ENCODE results near the gene NEDD4.
A peak's percentile ranks its signal among the peaks of the same experiment; 100 is the strongest.
"Not testable (repeated sequence)": the region's sequence is repeated elsewhere in the genome, so short reads cannot be mapped to it uniquely, and the experiment has no call there.

The NEDD4 gene

GRCh38 chr15:55824857-55825613 is 168.4 kb downstream of the NEDD4 start:
- no peak for DNase-seq (ENCODE audit: low read depth)

DNA sequence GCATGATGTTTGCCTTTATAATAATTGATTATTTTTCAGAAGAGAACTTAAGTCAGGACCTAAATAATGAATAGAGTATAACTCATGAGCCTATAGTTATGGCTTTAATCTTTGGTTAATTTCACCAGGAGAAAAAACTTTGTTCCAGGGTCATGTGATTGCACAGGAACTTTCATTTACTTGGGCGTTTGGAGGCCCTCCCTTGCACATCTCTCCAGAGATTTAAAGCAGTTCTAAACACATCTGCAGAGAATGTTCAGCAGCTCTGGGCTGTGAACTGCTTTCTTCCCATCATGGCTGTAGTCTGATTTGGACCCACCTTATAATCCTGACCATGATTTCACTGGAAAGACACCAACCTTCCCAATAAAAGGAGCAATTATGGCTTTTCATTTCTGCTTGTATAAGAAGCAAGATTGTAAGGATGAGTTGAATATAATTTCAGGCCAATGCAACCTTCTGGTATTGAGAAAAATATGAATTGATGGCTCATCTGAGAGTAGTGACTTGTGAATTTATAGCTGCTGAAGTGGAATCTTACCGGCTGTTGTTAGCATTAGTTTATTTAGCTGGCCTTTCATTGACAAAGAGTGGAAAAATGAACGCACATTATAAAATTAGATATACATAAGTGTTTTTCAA is 169.6 kb downstream of the NEDD4 start:
- DNase-seq (ENCODE audit: low read depth), result no peak

GRCh38 chr15:55823191-55823670 is 170.2 kb downstream of the NEDD4 start:
- no peak for DNase-seq (ENCODE audit: low read depth)

- DNase-seq (ENCODE audit: low read depth), result not testable (repeated sequence)
Observed at GRCh38 chr15:55821740-55822139, 171.7 kb downstream of the NEDD4 start.

DNA sequence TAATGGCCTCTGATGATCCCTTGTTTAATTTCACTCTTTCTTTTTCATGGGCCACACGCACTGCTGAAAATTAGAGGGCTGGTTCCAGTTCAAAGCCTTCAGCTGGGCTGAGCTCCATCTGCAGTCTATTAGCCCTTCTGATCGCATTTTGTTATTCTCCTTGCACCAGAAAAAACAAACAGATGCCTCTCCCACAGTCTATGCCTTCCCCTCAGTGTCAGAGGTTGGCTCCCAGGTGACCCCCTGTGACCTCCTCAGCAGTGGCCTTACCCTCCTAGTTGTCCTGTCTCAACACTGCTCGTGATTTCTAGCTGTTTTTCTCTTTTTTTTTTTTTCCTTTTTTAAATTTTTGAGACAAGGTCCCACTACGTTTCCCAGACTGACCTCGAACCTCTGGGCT is 173.4 kb downstream of the NEDD4 start:
- DNase-seq (ENCODE audit: low read depth), result no peak

DNA sequence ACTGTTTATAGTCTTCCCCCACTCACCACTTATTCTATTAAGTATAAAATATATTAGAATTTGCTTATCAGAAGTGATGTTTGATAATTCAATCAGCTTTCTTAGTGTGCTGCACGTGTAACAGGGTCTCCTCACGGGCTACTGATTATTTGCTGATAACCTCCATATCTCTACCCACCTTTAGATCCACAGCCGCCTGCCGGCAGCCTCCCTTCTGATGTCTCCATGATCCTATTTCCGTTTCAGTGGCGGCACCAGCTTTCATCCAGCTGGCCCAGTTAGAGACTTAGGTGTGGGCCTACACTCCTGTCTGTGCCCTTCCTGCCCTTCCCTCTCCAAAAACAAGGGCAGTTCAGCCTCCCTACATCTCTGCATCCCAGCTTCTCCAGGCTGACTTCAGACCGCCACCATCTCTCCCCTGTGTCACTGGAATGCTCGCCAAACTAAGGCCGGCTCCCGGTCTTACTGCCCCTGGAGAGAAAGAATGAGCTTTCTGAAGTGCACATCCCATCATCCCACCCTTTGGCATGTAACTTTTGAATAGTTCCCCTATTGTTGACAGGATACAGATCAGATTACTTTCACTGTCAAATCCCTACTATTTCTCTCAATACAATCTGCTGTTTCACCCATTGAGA is 173.9 kb downstream of the NEDD4 start:
- DNase-seq (ENCODE audit: low read depth), result no peak

DNA sequence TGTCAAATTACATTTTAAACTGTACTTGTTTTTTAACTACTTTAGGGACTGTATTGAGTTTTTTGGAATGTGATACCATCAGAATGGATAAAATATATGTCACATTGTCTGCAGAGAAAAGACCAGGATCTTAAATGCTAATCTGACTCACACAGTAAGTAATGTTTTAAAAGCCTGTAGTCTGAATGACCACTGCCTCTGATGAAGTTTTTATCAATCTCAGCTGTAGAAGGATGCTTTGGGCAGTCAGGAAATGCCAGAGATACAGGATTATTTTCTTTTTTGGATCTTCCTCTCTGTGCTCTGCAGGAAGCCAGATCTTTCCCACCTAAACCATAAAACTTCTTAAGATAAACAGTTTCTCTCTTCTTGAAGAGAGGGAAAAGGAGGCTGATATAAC is 177.4 kb downstream of the NEDD4 start:
- no peak for DNase-seq (ENCODE audit: low read depth)

GRCh38 chr15:55802600-55803376 is 190.6 kb downstream of the NEDD4 start:
- no peak for DNase-seq (ENCODE audit: low read depth)

DNA sequence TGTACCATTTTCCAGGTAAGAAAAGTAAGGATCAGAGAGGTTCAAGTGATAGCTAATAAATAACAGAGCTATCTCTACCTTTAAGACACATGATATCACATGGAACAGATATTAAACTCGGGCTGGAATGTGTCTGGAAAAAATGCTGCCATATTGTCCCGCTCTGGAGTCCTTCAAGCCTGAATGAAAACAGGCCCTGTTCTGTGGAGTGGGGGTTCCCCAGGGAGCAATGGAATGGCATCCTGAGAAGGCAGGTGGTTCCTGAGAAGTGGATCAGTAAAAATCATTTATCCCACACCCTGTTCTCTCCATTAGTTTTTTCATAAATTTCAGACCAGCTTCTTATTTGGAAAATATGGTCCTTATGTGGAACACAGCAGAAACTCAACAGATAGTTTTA is 193.2 kb downstream of the NEDD4 start:
- no peak for DNase-seq (ENCODE audit: low read depth)

GRCh38 chr15:55799291-55800212 is 193.9 kb downstream of the NEDD4 start:
- no peak for DNase-seq (ENCODE audit: low read depth)

GRCh38 chr15:55796321-55796965 is 197.0 kb downstream of the NEDD4 start:
- no peak for DNase-seq (ENCODE audit: low read depth)

DNA sequence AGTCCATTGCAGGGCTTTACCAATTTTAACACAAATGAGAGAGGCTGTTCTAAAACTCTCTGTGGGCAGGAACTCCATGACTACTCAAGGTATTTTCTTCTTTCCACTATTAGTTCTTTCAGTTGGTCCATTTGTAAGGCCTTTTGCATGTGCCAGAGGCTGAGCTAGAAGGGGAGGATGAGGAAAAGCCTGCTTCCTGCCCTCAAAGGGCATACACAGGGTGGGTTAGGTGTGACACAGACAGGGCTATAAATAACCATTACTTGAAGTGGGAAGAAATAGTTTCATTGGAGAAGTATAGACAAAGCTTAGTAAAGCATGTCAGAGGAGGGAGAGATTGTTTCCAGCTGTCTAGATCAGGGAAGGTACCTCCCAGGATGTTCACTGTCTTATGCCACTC is 198.4 kb downstream of the NEDD4 start:
- DNase-seq (ENCODE audit: low read depth), result no peak

DNA sequence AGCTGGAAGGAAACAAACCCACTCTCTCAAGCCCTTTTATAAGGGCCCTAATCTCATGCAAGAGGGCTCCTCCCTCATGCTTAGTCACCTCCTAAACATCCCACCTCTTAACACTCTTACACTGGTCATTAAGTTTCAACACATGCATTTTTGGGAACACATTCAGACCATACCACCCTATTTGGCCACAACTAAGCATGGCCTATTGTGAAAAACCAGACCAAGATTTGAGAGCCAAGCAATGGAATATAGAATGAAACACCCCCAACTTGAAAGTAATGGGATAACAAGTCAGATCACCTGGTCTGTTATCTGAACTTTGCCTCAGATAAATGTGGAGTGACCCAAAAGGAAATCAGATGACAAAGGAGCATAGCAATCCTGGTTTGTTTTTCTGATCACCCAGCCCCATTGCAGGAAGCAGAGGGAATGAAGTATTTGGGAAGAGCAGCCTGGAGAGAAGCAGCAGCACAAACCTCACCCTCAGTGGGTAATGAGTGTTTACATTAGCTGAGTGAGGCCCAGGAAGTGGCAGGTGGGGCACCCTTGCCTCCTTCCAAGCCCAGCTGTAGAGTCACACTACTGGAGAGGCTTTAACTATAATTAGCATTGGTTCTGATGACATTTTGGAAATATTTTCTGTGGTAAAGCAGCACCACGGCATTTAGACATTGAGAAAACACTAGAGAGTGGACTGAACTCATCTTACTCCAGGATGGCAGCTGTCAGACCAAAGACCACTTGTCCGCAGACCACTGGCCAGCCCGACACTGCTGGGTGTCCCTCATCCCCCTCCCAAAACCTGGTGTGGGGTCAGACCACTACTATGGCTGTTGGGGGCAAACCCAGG is 201.6 kb downstream of the NEDD4 start:
- no peak for DNase-seq (ENCODE audit: low read depth)

DNA sequence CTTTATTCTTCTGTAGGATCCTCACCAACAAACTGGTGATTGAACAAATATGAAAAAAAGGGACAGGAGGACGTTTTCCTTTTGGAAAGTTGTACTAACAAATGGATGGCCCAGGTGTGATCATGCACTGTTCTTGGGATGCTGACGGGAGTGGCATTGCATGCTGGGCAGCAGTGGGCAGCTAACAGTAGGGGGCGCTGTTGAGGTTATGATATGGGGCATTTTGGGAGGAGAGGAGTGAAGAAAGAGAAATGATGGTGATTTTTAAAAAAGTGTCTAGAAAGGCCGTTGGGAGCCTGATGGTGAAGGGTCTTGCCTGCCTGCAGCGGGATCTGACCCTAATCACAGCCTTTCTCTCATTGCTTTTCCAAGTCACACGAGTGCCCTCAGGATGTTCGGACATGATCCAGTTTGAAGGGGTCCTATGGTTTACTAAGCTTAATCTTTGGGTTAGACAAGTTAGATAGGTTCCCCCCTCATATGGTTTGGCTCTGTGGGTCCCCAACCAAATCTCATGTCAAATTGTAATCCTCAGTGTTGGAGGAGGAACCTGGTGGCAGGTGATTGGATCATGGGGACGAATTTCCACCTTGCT is 204.2 kb downstream of the NEDD4 start:
- DNase-seq (ENCODE audit: low read depth), result peak; percentile 4

DNA sequence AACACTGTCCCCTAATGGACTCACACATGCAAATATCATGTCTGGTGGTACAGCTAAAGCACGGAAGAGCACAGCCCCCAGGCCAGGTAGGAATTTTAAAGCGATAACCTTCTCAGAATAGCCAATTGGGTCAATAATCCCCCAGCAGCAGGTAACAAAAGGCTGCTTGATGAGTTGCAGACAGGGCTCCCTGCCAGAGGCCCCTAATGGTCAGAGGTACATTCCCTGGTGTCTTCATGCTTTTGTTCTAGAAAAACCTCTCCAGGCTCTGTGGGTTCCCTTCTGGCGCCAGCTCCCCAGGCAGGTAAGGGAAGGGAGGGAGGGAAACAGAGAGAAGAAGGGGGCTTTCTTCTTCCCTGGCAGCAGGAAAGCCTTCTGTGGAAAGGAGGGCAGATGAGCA is 207.1 kb downstream of the NEDD4 start:
- DNase-seq (ENCODE audit: low read depth), result no peak

DNA sequence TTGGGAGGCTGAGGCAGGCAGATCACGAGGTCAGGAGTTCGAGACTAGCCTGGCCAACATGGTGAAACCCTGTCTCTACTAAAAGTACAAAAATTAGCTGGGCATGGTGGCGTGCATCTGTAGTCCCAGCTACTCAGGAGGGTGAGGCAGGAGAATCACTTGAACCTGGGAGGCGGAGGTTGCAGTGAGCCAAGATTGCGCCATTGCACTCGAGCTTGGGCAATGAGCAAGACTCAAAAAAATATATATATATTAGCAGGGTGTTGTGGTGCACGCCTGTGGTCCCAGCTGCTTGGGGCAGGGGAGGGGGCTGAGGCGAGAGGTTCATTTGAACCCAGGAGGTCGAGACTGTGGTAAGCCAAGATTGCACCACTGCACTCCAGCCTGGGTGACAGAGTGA is 207.8 kb downstream of the NEDD4 start:
- DNase-seq (ENCODE audit: low read depth), result not testable (repeated sequence)

DNA sequence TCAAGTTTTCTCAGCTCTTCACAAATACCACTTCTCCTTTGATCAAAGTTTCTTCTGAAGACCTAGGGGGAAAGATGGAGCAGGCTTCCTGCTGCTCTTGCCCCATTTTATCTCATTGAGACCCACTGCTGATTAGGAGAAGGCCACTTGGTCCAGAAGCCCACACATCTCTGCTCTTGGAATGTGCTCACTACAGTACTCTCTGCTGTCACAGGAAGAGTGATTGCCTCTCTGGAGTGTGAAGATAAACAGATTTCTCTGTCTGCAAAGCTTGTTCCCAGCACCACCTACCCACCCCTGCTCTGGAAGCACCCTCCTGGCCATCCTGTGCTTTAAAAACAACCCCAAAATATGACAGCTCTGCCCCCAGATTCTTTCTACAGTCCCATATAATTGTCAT is 209.1 kb downstream of the NEDD4 start:
- no peak for DNase-seq (ENCODE audit: low read depth)

DNA sequence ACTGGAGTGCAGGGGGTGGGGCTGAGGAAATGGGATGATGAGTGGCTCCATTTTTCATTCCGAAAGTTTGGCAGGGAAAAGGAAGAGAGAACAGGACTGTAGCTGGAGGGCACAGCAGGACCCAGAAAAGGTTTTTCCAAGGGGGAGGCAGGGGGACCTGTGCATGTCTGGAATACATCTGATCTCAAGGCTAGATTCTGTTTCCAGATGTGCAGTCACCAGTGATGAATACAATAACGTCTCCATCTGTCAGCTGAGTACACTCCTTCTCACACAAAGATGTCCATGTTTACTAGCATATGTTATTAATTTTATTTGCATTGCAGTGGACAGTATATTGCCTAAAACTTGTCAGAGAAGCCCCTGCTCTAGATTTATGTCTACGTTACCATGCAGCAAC is 210.5 kb downstream of the NEDD4 start:
- DNase-seq (ENCODE audit: low read depth), result no peak

DNA sequence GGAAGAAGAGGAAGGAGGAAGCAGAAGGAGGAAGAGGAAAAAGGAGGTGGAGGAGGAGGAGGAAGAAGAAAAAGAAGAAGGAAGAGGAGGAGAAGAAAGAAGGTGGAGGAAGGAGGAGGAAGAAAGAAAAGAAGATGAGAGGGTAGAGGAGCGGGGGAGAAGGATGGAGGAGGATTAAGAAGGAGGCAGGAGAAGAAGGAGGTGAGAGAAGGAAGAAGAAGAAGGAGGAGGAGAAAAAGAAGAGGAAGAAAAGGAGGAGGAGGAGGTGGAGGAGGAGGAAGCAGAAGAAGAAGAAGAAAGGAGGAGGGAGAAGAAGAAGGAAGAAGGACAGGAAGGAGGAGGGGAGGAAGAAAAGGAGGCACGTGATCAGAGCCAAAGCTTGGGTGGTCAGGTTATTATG is 213.1 kb downstream of the NEDD4 start:
- no peak for DNase-seq (ENCODE audit: low read depth)

Measured in stimulated activated CD8-positive, alpha-beta memory T cell treated with anti-CD3 and anti-CD28 coated beads, Interleukin-12 subunit alpha, Interleukin-12 subunit beta, amount 100 ng/mL, for 1 hour (primary cell).